HCT116 (cell line): ENCODE measurements around the gene RAB3GAP2. TPM values are rescaled to one million over a fixed set of nuclear protein-coding genes. Genes with fewer than 3 reads are reported as not detected.

Experiments used
- ATAC-seq: fragments of 200-7000 bp; cut with Tn5 transposase; 2 replicates; pipeline ENCODE4 v1.9.1; 2020; ENCODE audit warnings: mild to moderate bottlenecking, moderate library complexity
- BruUV-seq: library from RNA; stranded (reverse); fragments of 400-500 nt; replicated peaks from 2 replicates; lab custom pipeline; 2021; lab: Mats Ljungman, UMichigan
- CTCF ChIA-PET: fragments of 300-600 bp; sonication (Branson Sonifier 250); formaldehyde crosslinking; loops from one replicate; lab custom pipeline; 2021; ENCODE audit warnings: antibody characterized with exemption; lab: Charles Lee
- POLR2A ChIA-PET: fragments of 300-600, 350-600 bp; sonication (Branson Sonifier 250); formaldehyde crosslinking; loops from one replicate; lab custom pipeline; 2021; ENCODE audit warnings: antibody characterized with exemption; lab: Charles Lee
- RAD21 ChIA-PET, 2 experiments: fragments of 300-600 bp; sonication (Branson Sonifier 250); formaldehyde crosslinking; loops; one replicate each; lab custom pipeline; 2023; ENCODE audit warnings: low total read pairs in 2 of 2; ENCODE audit not compliant: uncharacterized antibody in 2 of 2, unreplicated experiment in 2 of 2, low non-redundant PET in 1 of 2; lab: Charles Lee
- DNase-seq: peaks from one replicate; pipeline ENCODE4 v3.0.0-alpha.2; 2010; ENCODE audit warnings: low read depth, low spot score
- H2AFZ ChIP-seq: fragments of 200-600 bp; shearing (Covaris generic), sonication (generic); 2 replicates; pipeline ENCODE4 v1.6.1; 2017; ENCODE audit warnings: low read depth, mixed run types, mixed read lengths, antibody characterized with exemption, low read length; ENCODE audit not compliant: poor library complexity, severe bottlenecking
- H3K27ac ChIP-seq: 2 replicates; pipeline ENCODE4 v1.5.1; 2012; ENCODE audit warnings: low read depth, low read length
- H3K27me3 ChIP-seq: fragments of 200-600 bp; sonication (generic); 2 replicates; pipeline ENCODE4 v1.6.1; 2016; ENCODE audit warnings: mixed run types, low read length, mixed read lengths; ENCODE audit not compliant: insufficient read depth
- H3K36me3 ChIP-seq, 2 experiments: fragments of 200-500 bp in 1 of 2; fragments of 200-600 bp in 1 of 2; sonication (Bioruptor generic) in 1 of 2; sonication (generic) in 1 of 2; 2 replicates each; pipeline versions ENCODE4 v1.5.1 to v1.6.1; 2014 to 2016; ENCODE audit warnings: low read length in 2 of 2, inconsistent platforms in 1 of 2, mixed read lengths in 1 of 2, mixed run types in 1 of 2; ENCODE audit not compliant: insufficient read depth in 2 of 2, control insufficient read depth in 1 of 2
- H3K4me1 ChIP-seq, 2 experiments: fragments of 200-600 bp in 1 of 2; sonication (generic) in 1 of 2; 2 replicates each; pipeline versions ENCODE4 v1.5.1 to v1.6.1; 2012 to 2017; ENCODE audit warnings: low read length in 2 of 2, inconsistent platforms in 1 of 2, mild to moderate bottlenecking in 1 of 2, mixed read lengths in 1 of 2, mixed run types in 1 of 2, moderate library complexity in 1 of 2; ENCODE audit not compliant: insufficient read depth in 2 of 2, control insufficient read depth in 1 of 2
- H3K4me2 ChIP-seq: fragments of 200-600 bp; sonication (generic); 2 replicates; pipeline ENCODE4 v1.6.1; 2017; ENCODE audit warnings: mixed run types, low read length, mixed read lengths
- H3K4me3 ChIP-seq, 2 experiments: fragments of 200-600 bp in 1 of 2; sonication (generic) in 1 of 2; replicated peaks in 1 of 2; 2 replicates each; pipeline ENCODE4 v1.5.1; 2011 to 2016; ENCODE audit warnings: low read length in 2 of 2, control low read depth in 1 of 2, low read depth in 1 of 2, mild to moderate bottlenecking in 1 of 2, mixed read lengths in 1 of 2, mixed run types in 1 of 2
- H3K79me2 ChIP-seq: fragments of 200-600 bp; sonication (generic); 2 replicates; pipeline ENCODE4 v1.6.1; 2017; ENCODE audit warnings: mild to moderate bottlenecking, mixed run types, low read length, moderate library complexity, mixed read lengths; ENCODE audit not compliant: insufficient read depth
- H3K9ac ChIP-seq: fragments of 200-600 bp; sonication (generic); 2 replicates; pipeline ENCODE4 v1.6.1; 2016; ENCODE audit warnings: low read length, mixed read lengths
- H3K9me2 ChIP-seq: fragments of 200-600 bp; sonication (generic), shearing (Covaris generic); 2 replicates; pipeline ENCODE4 v1.6.1; 2017; ENCODE audit warnings: mixed run types, mild to moderate bottlenecking, moderate library complexity; ENCODE audit not compliant: insufficient read depth
- H3K9me3 ChIP-seq, 2 experiments: fragments of 200-500 bp in 1 of 2; fragments of 200-600 bp in 1 of 2; sonication (Bioruptor generic) in 1 of 2; sonication (generic) in 1 of 2; 2 replicates each; pipeline ENCODE4 v1.6.1; 2014 to 2017; ENCODE audit warnings: low read length in 2 of 2, mixed read lengths in 2 of 2, inconsistent platforms in 1 of 2, low read depth in 1 of 2, mild to moderate bottlenecking in 1 of 2, mixed run types in 1 of 2, moderate library complexity in 1 of 2; ENCODE audit not compliant: control insufficient read depth in 1 of 2, insufficient read depth in 1 of 2
- H4K20me1 ChIP-seq: fragments of 200-600 bp; sonication (generic), shearing (Covaris generic); 2 replicates; pipeline ENCODE4 v1.6.1; 2017; ENCODE audit warnings: mixed run types, mild to moderate bottlenecking, moderate library complexity; ENCODE audit not compliant: insufficient read depth
- CEBPB ChIP-seq: IDR thresholded peaks from 2 replicates; pipeline ENCODE4 v1.6.1; 2012; ENCODE audit warnings: low read depth
- CTCF ChIP-seq, 3 experiments: fragments of 200-600 bp in 1 of 3; sonication (generic) in 1 of 3; IDR thresholded peaks in 2 of 3; conservative IDR thresholded peaks in 1 of 3; 2 replicates each; pipeline ENCODE4 v1.5.1; 2012 to 2017; ENCODE audit warnings: low read depth in 2 of 3, low read length in 2 of 3, antibody characterized with exemption in 1 of 3, borderline replicate concordance in 1 of 3, control low read depth in 1 of 3, mild to moderate bottlenecking in 1 of 3, mixed read lengths in 1 of 3, mixed run types in 1 of 3, moderate library complexity in 1 of 3; ENCODE audit not compliant: insufficient read depth in 1 of 3
- EGR1 ChIP-seq: IDR thresholded peaks from 2 replicates; pipeline ENCODE4 v1.6.1; 2012; ENCODE audit warnings: low read depth
- ELF1 ChIP-seq: IDR thresholded peaks from 2 replicates; pipeline ENCODE4 v1.6.1; 2012; ENCODE audit warnings: low read depth, borderline replicate concordance
- EZH2 ChIP-seq: fragments of 200-600 bp; sonication (generic); IDR thresholded peaks from 2 replicates; pipeline ENCODE4 v1.6.1; 2017; ENCODE audit warnings: antibody characterized with exemption, mixed run types
- EZH2phosphoT487 ChIP-seq: fragments of 200-600 bp; IDR thresholded peaks from 2 replicates; pipeline ENCODE4 v1.6.1; 2018; ENCODE audit warnings: antibody characterized with exemption, borderline replicate concordance
- JUND ChIP-seq: IDR thresholded peaks from 2 replicates; pipeline ENCODE4 v1.6.1; 2012
- MAX ChIP-seq: IDR thresholded peaks from 2 replicates; pipeline ENCODE4 v1.6.1; 2012
- POLR2AphosphoS5 ChIP-seq: IDR thresholded peaks from 2 replicates; pipeline ENCODE4 v1.6.1; 2011; ENCODE audit warnings: mild to moderate bottlenecking, low read depth, low read length, moderate library complexity
- RAD21 ChIP-seq: IDR thresholded peaks from 2 replicates; pipeline ENCODE4 v1.6.1; 2012; ENCODE audit warnings: low read depth, mild to moderate bottlenecking
- REST ChIP-seq: IDR thresholded peaks from 2 replicates; pipeline ENCODE4 v1.6.1; 2012; ENCODE audit warnings: low read depth
- SRF ChIP-seq: IDR thresholded peaks from 2 replicates; pipeline ENCODE4 v1.6.1; 2012; ENCODE audit warnings: low read depth
- TCF7L2 ChIP-seq: IDR thresholded peaks from 2 replicates; pipeline ENCODE4 v1.7.0; 2011; ENCODE audit warnings: borderline replicate concordance, inconsistent platforms; ENCODE audit not compliant: insufficient read depth, insufficient read length; ENCODE audit errors: extremely low read depth
- YY1 ChIP-seq: IDR thresholded peaks from 2 replicates; pipeline ENCODE4 v1.6.1; 2011; ENCODE audit warnings: low read length, low read depth, moderate library complexity, mild to moderate bottlenecking; ENCODE audit not compliant: insufficient replicate concordance; ENCODE audit errors: extremely low read depth
- ZNF274 ChIP-seq: fragments of 200-500 bp; sonication (Bioruptor generic); IDR thresholded peaks from 2 replicates; pipeline ENCODE4 v1.6.1; 2014; ENCODE audit warnings: mild to moderate bottlenecking, low read depth, low read length, inconsistent platforms
- intact Hi-C: fragments of 100-400 bp; cut with micrococcal nuclease; formaldehyde crosslinking; loops from 2 replicates; pipeline ENCODE4 v1.10.0; 2022
- total RNA-seq: library from RNA; stranded (reverse); gene quantifications from one replicate; pipeline ENCODE4 v1.2.1, GENCODE V29; 2021; ENCODE audit not compliant: unreplicated experiment

Gene RAB3GAP2
- total RNA-seq, 1 experiment from 2014 or later, result 32.5 TPM

GRCh38 chr1:220221670-220222069 lies 50.6 kb downstream of the RAB3GAP2 start:
- Histone ChIP-seq H4K20me1 (no peaks in the 10 kb centered on the region; the same call in 1 of the 2 replicates), H3K36me3 (no peaks in the 10 kb centered on the region), H3K4me2 (no peak overlapping the region), H3K9ac (no peak overlapping the region), H3K4me1 (no peaks in the 10 kb centered on the region), H3K27ac (no peak overlapping the region), H3K9me3 (no peaks in the 10 kb centered on the region), H2AFZ (no peak overlapping the region), H3K27me3 (no peaks in the 10 kb centered on the region), H3K79me2 (peaks cover 46% of the 10 kb centered on the region), H3K9me2 (no peaks in the 10 kb centered on the region), H3K4me3 (no peak overlapping the region)
- intact Hi-C loops, result no loop called here
- DNase-seq, result no peak
- no peak for ATAC-seq
- ChIA-PET CTCF (interaction anchor here (1.2 to 3.6 kb wide), 2 partner anchors 15 to 555 kb away, joined by 3 to 19 read pairs; no protein-coding TSS in a partner anchor), RAD21 (no interaction called here), POLR2A (no interaction called here)
- BruUV-seq, result no TSS peak
- TF ChIP-seq CTCF (IDR thresholded peaks at IDR 0.05 in 2 of 3, conservative IDR thresholded peaks at IDR 0.05 in 1 of 3; ENCODE audit: borderline replicate concordance in 1 of 3, insufficient read depth in 1 of 3, low read depth in 2 of 3, low read length in 2 of 3), result no peak
- TF ChIP-seq EGR1, result no peak
- no peak for TF ChIP-seq CEBPB
- no peak for TF ChIP-seq SRF
- TF ChIP-seq EZH2, result no peak
- TF ChIP-seq EZH2phosphoT487, result no peak
- no peak for TF ChIP-seq ELF1

- ChIA-PET POLR2A (no interaction called here), CTCF (interaction anchor here (1.2 to 3.6 kb wide), 2 partner anchors 15 to 555 kb away, joined by 3 to 19 read pairs; no protein-coding TSS in a partner anchor), RAD21 (no interaction called here)
- Histone ChIP-seq H3K9me3 (no peaks in the 10 kb centered on the region), H3K9ac (no peak overlapping the region), H3K79me2 (peaks cover 46% of the 10 kb centered on the region), H3K36me3 (no peaks in the 10 kb centered on the region), H3K4me3 (no peak overlapping the region), H3K4me2 (no peak overlapping the region), H2AFZ (no peak overlapping the region), H3K27ac (no peak overlapping the region), H3K4me1 (no peaks in the 10 kb centered on the region), H3K9me2 (no peaks in the 10 kb centered on the region), H4K20me1 (no peaks in the 10 kb centered on the region; the same call in 1 of the 2 replicates), H3K27me3 (no peaks in the 10 kb centered on the region)
- no peak for DNase-seq
- no peak for ATAC-seq
- intact Hi-C loops, result no loop called here
- no TSS peak for BruUV-seq
- TF ChIP-seq POLR2AphosphoS5 (no peak), YY1 (no peak), TCF7L2 (no peak), REST (no peak), ELF1 (no peak), MAX (no peak), EZH2 (no peak), JUND (no peak), RAD21 (no peak), ZNF274 (no peak)
Measured at GRCh38 chr1:220221269-220221668, 51.0 kb downstream of the RAB3GAP2 start.
